Measurements from ENCODE around the gene ATP2A3. TPM values are rescaled to one million over a fixed set of nuclear protein-coding genes. Genes with fewer than 3 reads are reported as not detected.

ATP2A3 gene
- total RNA-seq, 1 experiment from 2014 or later, result 4.4 TPM

- peak overlapping the region; percentile 96 for H3K4me2 ChIP-seq
- TF ChIP-seq EZH2 (IDR thresholded peaks at IDR 0.05; ENCODE audit: low read depth) (no peak), CTCF (conservative IDR thresholded peaks at IDR 0.05) (no peak)
- peak overlapping the region; percentile 85 for H2AFZ ChIP-seq
- CTCF ChIA-PET, result interaction anchor here (0.7 kb wide), 1 partner anchor 119 kb away, joined by 5 read pairs; the partner anchor contains the start of gene NCBP3
- H3K27me3 ChIP-seq (ENCODE audit: insufficient read depth, low read depth), result no peaks in the 10 kb centered on the region
- no peaks in the 10 kb centered on the region for H3K79me2 ChIP-seq (ENCODE audit: low read depth)
- H3K4me1 ChIP-seq (replicated peaks; ENCODE audit: insufficient read depth), result peaks cover 13% of the 10 kb centered on the region
- no peaks in the 10 kb centered on the region for H3K9me2 ChIP-seq (ENCODE audit: insufficient read depth)
- intact Hi-C loops (cut with micrococcal nuclease; ENCODE audit: unreplicated experiment), result no loop called here
- POLR2A ChIA-PET (ENCODE audit: unreplicated experiment), result interaction anchor here (0.5 to 0.9 kb wide), 8 partner anchors 14 to 933 kb away, joined by 3 to 10 read pairs (median 4); partner anchors contain the start of gene NCBP3
- no peak overlapping the region for H3K27ac ChIP-seq
- H3K9me3 ChIP-seq (ENCODE audit: insufficient read depth, low read depth), result no peaks in the 10 kb centered on the region
- H4K20me1 ChIP-seq (ENCODE audit: insufficient read depth), result no peaks in the 10 kb centered on the region
- peaks cover 17% of the 10 kb centered on the region for H3F3A ChIP-seq (ENCODE audit: insufficient read depth, low read depth)
- peak; percentile 46 to 71 for DNase-seq
- no TSS peak for BruUV-seq (replicated peaks)
- peak overlapping the region; percentile 66 for H3K4me3 ChIP-seq
- no peaks in the 10 kb centered on the region for H3K36me3 ChIP-seq (ENCODE audit: low read depth)
Measured at GRCh38 chr17:3965118-3965800, 1.0 kb upstream of the ATP2A3 start.

GRCh38 chr17:3963237-3964201 lies 718 bp downstream of the ATP2A3 start:
- BruUV-seq (replicated peaks), result no TSS peak
- DNase-seq, result no peak
- peaks cover 25% of the 10 kb centered on the region for H3K4me1 ChIP-seq (replicated peaks; ENCODE audit: insufficient read depth)
- H4K20me1 ChIP-seq (ENCODE audit: insufficient read depth), result no peaks in the 10 kb centered on the region
- no peaks in the 10 kb centered on the region for H3K27me3 ChIP-seq (ENCODE audit: insufficient read depth, low read depth)
- no peak overlapping the region for H3K4me2 ChIP-seq
- intact Hi-C loops (cut with micrococcal nuclease; ENCODE audit: unreplicated experiment), result no loop called here
- H3K4me3 ChIP-seq, result no peak overlapping the region
- H3K9me3 ChIP-seq (ENCODE audit: insufficient read depth, low read depth), result no peaks in the 10 kb centered on the region
- no peak overlapping the region for H3K27ac ChIP-seq
- H3K36me3 ChIP-seq (ENCODE audit: low read depth), result no peaks in the 10 kb centered on the region
- POLR2A ChIA-PET (ENCODE audit: unreplicated experiment), result no interaction called here
- no peaks in the 10 kb centered on the region for H3K9me2 ChIP-seq (ENCODE audit: insufficient read depth)
- H3K79me2 ChIP-seq (ENCODE audit: low read depth), result no peaks in the 10 kb centered on the region
- H3F3A ChIP-seq (ENCODE audit: insufficient read depth, low read depth), result peaks cover 30% of the 10 kb centered on the region
- H2AFZ ChIP-seq, result no peak overlapping the region
- TF ChIP-seq EZH2 (IDR thresholded peaks at IDR 0.05; ENCODE audit: low read depth) (no peak), CTCF (conservative IDR thresholded peaks at IDR 0.05) (no peak)
- CTCF ChIA-PET, result no interaction called here

GRCh38 chr17:3962965-3963236 lies 1.3 kb downstream of the ATP2A3 start:
- no peak overlapping the region for H3K4me3 ChIP-seq
- H3K27ac ChIP-seq, result no peak overlapping the region
- H3K4me2 ChIP-seq, result no peak overlapping the region
- H3K36me3 ChIP-seq (ENCODE audit: low read depth), result no peaks in the 10 kb centered on the region
- no peaks in the 10 kb centered on the region for H3K27me3 ChIP-seq (ENCODE audit: insufficient read depth, low read depth)
- ChIA-PET CTCF (no interaction called here), POLR2A (ENCODE audit: unreplicated experiment) (no interaction called here)
- H3F3A ChIP-seq (ENCODE audit: insufficient read depth, low read depth), result peaks cover 36% of the 10 kb centered on the region
- TF ChIP-seq EZH2 (IDR thresholded peaks at IDR 0.05; ENCODE audit: low read depth) (no peak), CTCF (conservative IDR thresholded peaks at IDR 0.05) (no peak)
- no TSS peak for BruUV-seq (replicated peaks)
- H2AFZ ChIP-seq, result no peak overlapping the region
- H3K9me2 ChIP-seq (ENCODE audit: insufficient read depth), result no peaks in the 10 kb centered on the region
- no peaks in the 10 kb centered on the region for H3K79me2 ChIP-seq (ENCODE audit: low read depth)
- no peaks in the 10 kb centered on the region for H4K20me1 ChIP-seq (ENCODE audit: insufficient read depth)
- no peaks in the 10 kb centered on the region for H3K9me3 ChIP-seq (ENCODE audit: insufficient read depth, low read depth)
- DNase-seq, result no peak
- peaks cover 25% of the 10 kb centered on the region for H3K4me1 ChIP-seq (replicated peaks; ENCODE audit: insufficient read depth)
- intact Hi-C loops (cut with micrococcal nuclease; ENCODE audit: unreplicated experiment), result no loop called here
